Mammary epithelial cell (primary cell): ENCODE results near the gene NCOR1.

Experiments used
- EZH2 ChIP-seq: IDR thresholded peaks from 2 replicates; pipeline ENCODE4 v1.6.1; 2012; ENCODE audit warnings: low read length, inconsistent platforms, borderline replicate concordance
- TF ChIP-seq, protein P1 (sequence below), 2 donors: IDR thresholded peaks in 1 of 2; conservative IDR thresholded peaks in 1 of 2; 2 replicates each; pipeline ENCODE4 v1.5.1; 2011 to 2012; ENCODE audit warnings: inconsistent platforms in 2 of 2, low read length in 2 of 2, mild to moderate bottlenecking in 2 of 2, control low read depth in 1 of 2, low read depth in 1 of 2; ENCODE audit not compliant: insufficient read depth in 1 of 2; ENCODE audit errors: extremely low read depth in 1 of 2

DNA sequence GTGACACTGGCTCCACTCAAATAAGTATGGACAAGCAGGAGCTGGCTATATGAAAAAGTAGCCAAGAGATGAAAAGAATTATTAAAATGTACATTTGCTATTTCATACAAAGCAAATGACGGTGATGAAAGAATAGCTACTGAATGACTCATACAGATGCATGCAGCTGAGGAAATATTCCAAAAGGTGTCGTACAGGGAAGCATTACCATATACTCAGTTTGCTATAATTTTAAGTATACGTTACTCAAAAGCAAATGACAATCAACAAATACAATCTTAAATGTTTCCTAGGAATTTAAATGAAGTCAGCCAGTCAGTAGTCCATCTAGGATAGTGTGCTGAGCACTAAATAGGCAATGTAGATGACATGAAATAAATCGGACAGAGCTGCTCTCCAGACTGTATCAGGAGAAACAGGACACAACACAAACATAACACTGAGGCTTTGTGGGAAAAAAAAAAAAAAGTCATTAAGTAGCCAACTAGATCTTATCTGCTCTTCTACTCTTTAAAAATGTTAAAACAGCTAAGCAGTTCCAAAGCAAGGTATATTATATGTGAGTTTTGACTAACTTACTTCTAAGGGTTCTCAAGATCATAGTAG lies 65.0 kb downstream of the NCOR1 start:
- TF ChIP-seq, protein P1, sequence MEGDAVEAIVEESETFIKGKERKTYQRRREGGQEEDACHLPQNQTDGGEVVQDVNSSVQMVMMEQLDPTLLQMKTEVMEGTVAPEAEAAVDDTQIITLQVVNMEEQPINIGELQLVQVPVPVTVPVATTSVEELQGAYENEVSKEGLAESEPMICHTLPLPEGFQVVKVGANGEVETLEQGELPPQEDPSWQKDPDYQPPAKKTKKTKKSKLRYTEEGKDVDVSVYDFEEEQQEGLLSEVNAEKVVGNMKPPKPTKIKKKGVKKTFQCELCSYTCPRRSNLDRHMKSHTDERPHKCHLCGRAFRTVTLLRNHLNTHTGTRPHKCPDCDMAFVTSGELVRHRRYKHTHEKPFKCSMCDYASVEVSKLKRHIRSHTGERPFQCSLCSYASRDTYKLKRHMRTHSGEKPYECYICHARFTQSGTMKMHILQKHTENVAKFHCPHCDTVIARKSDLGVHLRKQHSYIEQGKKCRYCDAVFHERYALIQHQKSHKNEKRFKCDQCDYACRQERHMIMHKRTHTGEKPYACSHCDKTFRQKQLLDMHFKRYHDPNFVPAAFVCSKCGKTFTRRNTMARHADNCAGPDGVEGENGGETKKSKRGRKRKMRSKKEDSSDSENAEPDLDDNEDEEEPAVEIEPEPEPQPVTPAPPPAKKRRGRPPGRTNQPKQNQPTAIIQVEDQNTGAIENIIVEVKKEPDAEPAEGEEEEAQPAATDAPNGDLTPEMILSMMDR (conservative IDR thresholded peaks at IDR 0.05 in 1 of 2, IDR thresholded peaks at IDR 0.05 in 1 of 2; ENCODE audit: extremely low read depth in 1 of 2, insufficient read depth in 1 of 2, low read depth in 1 of 2, low read length in 2 of 2), result no peak
- TF ChIP-seq EZH2, result no peak
